Pulmonary artery endothelial cell (primary cell): ENCODE measurements around the gene PTRH1. TPM values are rescaled to one million over a fixed set of nuclear protein-coding genes. Genes with fewer than 3 reads are reported as not detected.

Experiments used
- DNase-seq: peaks from one replicate; pipeline ENCODE4 v3.0.0-alpha.2; 2011; ENCODE audit warnings: low read depth, low spot score
- total RNA-seq: library from RNA; depleted of rRNA; stranded (reverse); fragments of >200 nt; gene quantifications from 2 replicates; pipeline ENCODE4 v1.2.3, GENCODE V29; 2014

PTRH1 gene
- total RNA-seq, 1 donor from 2014 or later: 40.4 TPM

DNA sequence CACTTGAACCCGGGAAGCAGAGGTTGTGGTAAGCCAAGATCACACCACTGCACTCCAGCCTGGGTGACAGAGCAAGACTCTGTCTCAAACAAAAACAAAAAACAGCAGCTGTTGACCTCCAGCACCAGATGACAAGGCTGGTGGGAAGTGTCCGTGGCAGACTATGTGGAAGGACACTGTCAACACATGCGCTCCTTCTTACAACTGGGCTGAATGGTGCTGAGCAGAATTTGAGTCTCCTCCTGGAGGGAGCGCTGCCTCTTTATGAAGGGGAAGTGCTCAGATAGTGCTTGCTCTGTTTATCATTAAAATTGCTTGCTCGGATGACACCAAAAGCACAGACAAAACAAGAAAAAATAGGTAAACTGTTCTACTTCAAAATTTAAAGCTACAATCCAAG lies 17.9 kb downstream of the PTRH1 start:
- DNase-seq: no peak

DNA sequence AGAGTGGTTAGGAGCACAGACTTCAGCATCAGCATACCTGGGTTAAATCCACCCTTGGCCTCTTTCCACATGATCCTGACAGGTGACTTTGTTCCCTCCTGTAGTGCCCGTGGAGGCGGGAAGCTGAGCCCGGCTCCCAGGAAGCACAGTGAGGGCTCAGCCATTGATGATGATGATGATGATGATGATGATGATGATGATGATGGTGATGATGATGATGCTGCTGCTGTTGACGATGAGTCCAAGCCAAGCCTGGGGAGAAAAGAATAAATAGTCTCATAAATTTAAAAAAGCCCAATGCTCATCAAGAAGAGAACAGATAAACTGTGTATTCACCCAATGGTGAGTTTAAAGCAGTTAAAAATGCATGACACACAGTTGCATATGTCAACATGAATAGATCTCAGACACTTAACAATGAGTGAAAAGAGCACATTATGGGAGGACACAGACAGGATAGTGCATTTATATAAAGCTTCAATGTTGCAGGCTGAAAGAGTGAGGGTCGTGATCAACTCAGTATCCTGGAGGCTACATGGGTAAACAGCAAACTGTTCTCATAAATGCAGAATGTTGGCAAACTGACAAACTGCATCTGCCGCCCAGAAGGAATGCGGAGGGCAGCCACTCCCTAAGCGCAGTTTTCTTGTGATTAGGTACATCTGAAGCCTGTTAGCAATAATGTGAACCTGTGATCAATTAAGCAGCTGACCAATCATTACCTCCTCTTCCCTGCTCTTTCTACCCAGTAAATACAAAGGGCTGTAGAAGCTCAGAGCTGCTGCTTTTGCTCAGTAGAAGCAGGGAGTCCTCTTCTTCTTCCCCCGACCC lies 20.4 kb downstream of the PTRH1 start:
- DNase-seq: no peak

DNA sequence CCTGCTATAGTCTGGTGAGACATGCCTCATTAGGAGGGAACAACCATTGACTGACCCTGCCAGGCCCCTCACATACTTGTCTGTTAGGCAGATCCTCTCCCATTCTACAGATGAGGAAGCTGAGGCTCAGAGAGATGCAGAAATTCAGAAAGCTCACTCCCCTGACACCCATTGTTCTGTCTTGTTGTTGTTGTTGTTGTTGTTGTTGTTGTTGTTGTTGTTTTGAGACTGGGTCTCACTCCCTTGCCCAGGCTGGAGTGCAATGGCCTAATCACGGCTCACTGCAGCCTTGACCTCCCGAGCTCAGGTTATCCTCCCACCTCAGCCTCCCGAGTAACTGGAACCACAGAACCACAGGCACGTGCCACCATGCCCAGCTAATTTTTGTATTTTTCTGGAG lies 21.8 kb downstream of the PTRH1 start:
- DNase-seq: no peak

DNA sequence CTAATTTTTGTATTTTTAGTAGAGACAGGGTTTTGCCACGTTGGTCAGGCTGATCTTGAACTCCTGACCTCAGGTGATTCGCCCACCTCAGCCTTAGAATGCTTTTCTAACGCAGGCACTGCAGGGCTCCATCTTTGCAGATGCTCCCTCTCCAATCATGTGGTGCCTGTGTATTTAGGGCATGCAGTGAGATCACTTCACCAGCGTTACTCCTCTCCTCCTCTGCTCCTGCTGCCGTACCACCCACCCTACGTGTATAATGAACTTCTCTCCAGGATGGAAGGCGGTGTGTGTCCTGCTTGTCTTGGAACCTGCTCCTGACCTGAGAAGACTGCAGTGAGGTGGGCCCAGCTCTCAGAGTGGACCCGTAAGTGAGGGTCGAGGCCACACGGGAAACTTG lies 22.3 kb downstream of the PTRH1 start:
- DNase-seq: no peak

DNA sequence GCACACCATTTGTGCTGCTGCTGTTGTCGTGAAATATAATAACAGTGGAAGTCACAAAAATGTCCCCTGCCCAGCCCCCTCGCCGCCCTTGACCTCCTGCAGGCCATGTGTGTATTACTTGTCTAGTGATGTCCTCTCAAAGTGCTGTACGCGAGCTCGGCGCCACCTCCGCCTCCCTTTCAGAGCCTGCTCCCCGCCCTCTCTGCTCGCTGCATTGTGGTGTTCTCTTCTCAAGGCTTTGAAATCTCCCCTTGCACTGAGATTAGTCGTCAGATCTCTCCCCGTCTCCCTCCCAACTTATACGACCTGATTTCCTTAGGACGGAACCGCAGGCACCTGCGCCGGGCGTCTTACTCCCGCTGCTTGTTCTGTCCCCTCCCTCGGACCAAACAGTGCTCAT lies 23.4 kb downstream of the PTRH1 start:
- no peak for DNase-seq

DNA sequence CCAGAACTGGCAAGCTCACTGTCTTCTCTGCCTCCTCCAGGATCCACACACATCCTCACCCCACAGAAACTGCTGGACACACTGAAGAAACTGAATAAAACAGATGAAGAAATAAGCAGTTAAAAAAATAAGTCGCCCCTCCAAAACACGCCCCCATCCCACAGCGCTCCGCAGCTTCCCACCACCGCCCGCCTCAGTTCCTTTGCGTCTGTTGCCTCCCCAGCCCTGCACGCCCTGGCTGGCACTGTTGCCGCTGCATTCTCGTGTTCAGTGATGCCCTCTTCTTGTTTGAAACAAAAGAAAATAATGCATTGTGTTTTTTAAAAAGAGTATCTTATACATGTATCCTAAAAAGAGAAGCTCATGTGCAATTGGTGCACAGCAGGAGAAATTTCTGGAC lies 24.7 kb downstream of the PTRH1 start:
- DNase-seq: no peak

DNA sequence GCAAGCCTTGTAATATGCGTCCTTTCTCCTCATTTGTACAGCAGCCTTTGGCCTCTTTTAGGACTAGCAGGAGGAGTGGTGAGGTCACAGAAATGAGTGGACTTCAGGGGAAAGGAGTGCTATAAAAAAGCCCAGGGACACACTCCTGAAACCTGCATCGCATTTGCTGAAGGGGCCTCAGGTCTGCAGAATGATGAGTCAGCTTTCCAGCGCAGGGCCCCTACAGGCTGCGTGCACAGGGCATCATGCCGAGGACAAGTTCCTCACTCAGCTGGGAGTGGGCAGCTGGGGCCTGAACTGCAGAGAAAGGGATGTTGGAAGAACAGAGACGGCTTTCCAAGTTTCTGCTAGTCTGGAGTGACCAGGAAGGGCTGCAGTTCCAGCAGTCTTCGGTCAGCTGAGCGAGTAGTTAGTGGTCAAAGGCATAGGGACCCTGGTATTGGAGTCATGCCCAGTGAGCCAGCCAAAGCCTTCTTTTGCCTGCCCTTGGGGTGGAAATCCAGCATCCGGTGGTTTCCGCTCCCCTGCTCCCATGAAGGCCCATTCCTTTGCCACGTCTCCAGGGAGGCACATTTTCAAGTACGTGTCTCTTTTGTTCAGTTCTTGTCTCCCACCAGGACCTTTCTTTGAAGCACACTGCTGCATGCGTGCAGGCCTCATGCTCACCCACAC lies 26.0 kb downstream of the PTRH1 start:
- no peak for DNase-seq

DNA sequence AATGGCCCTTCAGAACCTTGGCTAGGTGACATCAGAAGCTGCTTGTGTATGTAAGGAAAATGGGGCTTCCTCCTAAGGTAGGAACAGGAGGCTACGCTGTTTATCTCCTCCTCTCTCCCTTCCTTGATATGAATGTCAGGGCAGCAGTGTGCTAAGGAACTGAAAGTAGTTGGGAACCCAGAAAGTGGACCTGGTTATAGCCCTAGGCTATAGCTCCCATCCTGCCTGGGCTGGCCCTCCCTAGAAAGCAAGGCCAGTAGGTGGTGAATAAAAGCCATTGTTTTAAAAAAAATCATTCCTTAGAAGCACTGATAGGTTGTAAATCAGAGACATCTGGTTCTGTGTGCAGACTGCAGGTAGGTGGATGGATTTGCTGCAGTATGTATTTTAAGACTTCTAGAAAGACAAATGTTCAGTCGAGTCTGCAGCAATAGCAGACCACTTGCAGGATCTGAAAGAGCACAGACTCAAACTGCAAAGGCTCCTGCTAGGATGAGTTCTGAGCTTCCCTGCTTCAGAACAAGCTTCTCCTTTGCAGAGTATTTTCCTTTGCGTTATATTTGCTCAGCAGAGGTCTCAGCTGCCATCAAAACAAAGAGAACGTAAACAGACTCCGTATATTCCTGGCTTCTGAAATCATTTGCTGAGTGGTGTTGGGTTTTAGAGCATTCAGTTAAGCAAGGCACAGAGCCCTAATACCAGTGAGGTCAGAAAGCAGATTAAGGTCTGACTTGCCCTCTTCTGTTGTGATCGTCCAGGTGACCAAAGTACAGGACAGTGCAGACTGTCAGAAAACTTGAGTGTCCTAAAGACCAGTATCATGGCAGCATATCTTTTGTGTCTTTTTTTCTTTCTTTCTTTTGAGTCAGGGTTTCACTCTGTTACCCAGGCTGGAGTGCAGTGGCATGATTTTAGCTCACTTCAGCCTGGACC lies 28.7 kb downstream of the PTRH1 start:
- no peak for DNase-seq

DNA sequence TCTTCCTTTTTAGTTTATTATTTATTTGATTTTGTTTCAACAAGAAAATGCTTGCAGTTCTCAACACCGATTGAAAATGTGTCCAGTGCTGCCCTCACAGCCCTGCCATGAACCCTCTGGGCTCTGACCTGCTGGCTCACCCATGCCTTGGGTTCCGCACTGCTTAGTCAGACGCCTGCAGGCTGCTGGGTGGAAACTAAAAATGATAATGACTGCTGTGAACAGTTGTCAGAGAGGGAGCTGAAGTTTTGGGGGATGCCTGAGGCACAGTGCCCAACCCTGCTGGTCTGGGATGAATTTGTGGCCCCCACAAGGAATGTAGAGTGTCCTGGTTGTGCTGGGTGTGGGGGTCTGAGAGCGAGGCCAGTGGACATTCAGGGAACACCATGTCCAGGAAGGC lies 30.9 kb downstream of the PTRH1 start:
- DNase-seq: no peak

DNA sequence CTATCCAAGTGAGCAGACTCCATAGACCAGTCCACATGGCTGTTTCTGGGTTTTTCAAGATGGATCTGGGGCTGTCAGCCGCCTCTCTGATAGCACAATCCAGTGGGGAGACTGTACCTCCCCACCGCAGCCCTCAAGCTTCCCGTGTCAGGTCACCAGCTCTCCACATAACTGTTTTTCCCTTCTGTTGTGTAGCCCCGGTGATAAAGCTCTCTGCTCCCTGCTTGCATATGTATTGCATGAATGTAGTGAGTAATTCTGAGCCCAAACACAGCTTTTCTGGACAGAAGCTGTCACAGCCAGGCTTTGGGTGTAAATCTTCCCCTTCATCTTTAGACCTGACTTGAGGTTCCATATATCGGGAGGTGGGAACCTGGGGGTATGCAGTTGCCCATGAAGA lies 31.7 kb downstream of the PTRH1 start:
- DNase-seq: no peak

DNA sequence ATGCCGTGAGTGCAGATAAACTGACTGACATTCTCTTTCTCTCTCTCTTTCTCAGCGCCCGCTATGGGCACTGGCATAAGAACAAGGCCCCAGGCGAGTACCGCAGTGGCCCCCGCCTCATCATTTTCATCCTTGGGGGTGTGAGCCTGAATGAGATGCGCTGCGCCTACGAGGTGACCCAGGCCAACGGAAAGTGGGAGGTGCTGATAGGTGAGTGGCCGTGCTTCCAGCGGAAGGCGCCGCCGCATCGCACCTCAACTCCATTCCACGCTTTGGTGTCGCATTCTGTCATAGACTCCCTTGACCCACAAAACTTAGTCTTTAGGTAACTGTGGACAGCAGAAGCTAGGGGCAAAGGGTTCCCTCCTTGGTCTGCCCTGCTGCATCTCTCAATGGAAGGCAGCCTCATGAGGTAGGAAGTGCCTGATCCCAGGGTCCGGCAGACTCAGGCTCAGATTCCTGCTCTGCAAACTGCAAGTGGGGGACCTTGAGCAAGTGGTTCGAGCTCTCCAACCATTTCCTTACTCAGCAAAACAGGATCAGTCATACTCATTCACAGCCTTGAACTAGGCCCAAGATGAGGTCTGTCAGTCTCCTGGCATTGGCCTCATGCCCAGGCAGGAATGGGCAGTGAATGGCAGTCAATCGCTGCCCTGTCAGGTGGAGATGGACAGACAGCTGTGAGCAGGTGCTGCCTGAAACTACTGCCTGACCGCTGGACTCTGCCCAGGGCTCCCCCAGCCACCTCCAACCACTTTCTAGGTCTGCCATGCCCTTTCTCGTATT lies 32.9 kb downstream of the PTRH1 start:
- no peak for DNase-seq

DNA sequence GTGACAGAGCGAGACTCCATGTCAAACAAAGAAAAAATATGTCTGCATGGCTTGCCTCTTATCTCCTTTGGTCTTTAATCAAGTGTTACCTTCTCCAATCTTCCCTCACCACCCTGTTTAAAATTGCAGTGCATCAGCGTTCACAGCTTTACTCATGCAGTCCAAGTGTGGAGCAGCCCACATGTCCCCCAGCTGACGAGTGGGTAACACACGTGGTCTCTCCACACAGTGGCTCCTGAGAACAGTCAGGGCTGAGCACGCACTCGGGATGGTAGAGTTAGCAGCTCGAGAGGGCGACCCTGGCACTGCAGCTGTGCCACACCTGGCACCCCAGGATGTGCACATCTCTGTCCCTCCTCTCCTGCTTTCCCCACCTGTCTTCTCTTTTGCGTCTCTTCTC lies 34.6 kb downstream of the PTRH1 start:
- no peak for DNase-seq

DNA sequence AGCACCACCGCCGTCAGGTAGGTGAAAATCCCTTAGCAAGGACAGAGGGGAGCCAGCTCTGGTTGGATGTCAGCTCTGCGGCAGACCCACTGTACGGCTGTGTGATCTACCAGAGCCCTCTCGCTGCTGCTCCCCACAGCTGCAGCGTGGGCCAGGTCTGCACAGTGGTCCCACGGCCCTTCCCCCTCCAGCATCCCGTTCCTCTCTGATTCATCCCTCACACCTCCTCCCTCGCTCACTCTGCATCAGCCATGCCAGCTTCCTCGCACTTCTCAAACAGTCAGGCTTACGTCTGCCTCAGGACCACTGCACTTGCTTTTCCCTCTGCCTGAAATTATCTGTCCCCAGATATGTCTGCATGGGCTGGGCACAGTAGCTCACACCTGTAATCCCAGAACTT lies 35.2 kb downstream of the PTRH1 start:
- no peak for DNase-seq

DNA sequence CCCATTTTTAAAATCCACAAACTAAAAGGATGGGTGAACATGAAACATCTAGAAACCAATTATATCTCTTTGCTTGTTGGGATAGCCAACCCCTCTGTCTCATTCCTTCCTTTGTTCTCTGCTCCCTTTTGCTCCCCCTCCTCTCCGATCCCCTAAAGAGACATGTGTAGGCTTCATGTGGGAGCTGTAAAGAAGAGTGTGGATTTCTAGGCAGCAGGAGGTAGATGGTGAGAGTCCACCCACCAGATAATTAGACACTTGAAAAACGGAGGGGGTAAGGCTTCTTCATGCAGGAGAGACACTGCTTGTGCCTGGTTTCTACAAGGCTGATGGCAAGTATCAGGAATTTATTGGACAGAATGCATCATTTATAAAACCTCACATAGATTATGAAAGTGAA lies 36.0 kb downstream of the PTRH1 start:
- DNase-seq: no peak

DNA sequence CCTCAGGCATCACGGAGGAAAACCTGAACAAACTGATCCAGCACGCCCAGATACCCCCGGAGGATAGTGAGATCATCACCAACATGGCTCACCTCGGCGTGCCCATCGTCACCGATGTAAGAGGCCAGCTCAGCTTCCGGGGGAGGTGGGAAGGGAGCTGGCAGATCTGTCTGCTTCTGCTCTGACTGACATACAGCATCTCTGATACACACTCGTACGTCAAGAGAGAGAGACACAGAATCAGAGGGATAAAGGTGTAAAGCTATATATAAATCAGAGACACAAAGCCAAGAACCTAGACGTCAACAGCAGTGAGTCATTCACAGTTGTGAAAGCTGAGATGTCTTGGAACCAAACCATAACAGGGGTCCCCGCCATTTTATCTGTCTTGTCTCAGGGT lies 38.8 kb downstream of the PTRH1 start:
- DNase-seq: no peak

DNA sequence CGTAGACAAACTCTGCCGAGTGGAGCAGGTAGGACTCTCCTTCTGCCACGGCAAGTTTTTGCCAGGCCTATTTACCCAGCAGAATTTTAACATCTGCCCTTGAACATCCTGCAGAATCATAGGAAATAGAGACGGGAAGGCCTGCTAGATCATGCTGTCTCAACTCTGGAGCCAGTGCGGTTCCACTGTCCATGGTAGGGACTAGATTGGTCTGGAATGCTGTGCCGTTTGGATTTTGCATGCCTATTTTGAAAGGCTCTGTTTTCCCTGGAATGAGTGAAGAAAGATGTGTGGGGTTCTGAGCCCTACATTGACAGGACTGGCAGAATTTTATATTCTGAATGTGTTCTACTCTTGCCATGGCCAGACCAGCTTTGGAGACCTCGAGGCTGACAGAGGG lies 42.2 kb downstream of the PTRH1 start:
- DNase-seq: no peak

DNA sequence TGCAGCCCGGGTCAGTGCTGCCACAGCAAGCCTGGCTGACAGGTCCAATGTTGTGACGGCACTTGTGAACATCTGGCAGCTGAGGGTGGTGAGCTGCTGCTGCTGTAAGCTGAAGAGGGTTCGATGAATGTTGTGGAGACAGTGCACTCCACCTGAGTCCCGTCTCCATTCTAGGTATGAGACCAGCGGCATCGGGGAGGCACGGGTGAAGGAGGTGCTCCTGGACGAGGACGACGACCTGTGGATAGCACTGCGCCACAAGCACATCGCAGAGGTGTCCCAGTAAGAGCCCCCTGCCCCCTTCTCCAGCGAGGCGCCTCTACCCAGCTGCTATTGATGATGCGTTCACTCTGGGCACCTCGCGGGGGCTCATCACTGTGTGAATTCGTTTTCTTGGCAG lies 47.6 kb downstream of the PTRH1 start:
- DNase-seq: no peak

DNA sequence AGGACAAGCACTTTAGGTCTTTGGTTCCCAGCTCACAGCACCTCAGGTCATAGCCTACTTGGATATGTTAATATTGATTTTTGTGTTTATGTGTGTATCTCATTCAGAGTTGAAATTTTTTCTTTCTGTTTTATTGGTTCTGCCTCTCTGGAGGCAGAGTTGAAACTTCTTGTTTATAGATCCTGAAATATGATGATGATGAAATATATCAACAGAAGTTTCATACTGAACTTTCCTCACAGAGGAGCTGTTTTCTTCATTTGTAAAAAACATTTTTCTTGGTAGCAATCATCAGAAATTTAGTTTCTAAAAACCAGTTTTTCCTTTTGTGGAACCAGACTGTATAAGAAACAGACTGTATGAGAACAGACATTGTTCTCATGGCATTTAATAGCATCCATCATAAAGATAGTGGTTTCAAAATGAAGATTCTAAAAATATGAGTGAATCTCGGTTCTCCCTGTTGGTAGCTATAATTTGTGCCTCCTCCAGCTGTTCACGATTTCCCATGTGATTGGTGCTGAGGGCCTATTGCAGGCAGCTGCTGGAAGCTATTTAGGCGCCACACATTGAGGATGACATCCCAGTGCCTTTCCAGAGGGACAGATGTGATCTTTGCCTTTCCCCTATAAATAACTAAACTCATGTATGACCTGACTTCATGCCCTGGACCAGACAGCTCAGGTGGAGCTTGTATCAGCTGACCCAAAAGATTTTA lies 48.2 kb downstream of the PTRH1 start:
- DNase-seq: no peak

DNA sequence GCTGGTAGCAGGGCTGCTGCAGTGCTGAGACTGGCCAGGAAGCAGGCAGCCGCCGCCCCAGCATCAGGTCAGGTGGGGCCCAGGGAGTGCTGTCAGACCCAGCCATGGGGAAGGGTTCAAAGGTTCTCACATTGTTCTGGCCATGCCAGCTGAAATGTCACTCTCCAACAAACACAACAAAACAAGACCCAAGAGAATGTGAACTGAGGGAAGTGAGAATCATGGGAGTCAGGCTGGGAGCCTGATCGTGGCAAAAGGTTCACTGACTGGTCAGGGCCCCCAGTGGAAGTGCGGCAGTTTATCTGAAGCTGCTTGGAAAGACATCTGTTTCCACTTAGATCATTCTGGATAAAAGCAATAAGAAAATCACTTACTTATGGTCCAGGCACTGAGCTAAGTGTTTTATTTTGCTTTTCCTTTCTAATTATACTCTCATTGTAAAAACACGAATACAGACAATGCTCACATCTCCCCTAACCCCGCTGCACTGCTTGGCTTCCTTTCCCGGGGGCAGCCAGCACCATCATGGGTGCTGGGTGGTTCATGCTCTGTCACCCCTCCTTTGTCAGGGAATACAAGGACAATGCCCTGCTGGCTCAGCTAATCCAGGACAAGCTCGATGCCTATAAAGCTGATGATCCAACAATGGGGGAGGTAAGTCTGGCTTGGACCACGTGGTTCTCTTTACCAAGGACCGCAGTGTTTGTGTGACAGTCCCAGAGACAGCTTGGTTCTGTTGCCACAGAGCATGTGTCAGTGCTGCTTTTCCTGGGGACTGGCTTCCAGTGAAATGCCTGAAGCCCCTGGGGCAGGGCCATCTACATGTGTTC lies 50.6 kb downstream of the PTRH1 start:
- DNase-seq: no peak

DNA sequence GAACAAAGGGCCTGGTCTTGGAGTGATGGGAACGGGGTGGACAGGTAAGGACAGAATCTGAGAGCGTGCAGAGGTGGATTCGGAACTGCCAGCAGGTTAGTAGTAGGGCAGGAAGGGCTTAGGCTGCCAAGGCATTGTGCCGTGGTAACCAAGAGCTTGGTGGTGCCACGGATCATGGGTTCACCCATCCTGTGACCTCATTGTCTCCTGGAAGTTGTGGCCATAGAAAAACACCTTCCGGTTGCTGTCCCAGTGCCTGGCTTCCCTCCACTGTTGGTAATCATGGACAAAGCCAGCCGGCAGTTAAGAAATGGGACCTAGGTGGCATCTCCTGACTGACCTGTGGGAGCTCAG lies 51.2 kb downstream of the PTRH1 start:
- DNase-seq: no peak
